ENCODE measurements around the gene MAD1L1.

- TF ChIP-seq ELF4 (CRISPR knock-in tag; IDR thresholded peaks at IDR 0.05; ENCODE audit: low read depth) (no peak), GABPB1 (CRISPR knock-in tag; IDR thresholded peaks at IDR 0.05) (no peak), CTCF (IDR thresholded peaks at IDR 0.05) (no peak)
Observed at GRCh38 chr7:2281541-2281940, 48.8 kb upstream of the MAD1L1 start.
